ENCODE measurements around the gene HSD3B7.
A peak's percentile ranks its signal among the peaks of the same experiment; 100 is the strongest.
"Not testable (repeated sequence)": the region's sequence is repeated elsewhere in the genome, so short reads cannot be mapped to it uniquely, and the experiment has no call there.

The HSD3B7 gene
- long read RNA-seq, transcript HSD3B7-202 (7 exons, 2,172 nt), result major isoform, 14 of 35 reads
- long read RNA-seq, partial matches to known transcripts, result 2 of 35 reads
- long read RNA-seq, other reads (novel, unspliced or antisense), result 19 of 35 reads

DNA sequence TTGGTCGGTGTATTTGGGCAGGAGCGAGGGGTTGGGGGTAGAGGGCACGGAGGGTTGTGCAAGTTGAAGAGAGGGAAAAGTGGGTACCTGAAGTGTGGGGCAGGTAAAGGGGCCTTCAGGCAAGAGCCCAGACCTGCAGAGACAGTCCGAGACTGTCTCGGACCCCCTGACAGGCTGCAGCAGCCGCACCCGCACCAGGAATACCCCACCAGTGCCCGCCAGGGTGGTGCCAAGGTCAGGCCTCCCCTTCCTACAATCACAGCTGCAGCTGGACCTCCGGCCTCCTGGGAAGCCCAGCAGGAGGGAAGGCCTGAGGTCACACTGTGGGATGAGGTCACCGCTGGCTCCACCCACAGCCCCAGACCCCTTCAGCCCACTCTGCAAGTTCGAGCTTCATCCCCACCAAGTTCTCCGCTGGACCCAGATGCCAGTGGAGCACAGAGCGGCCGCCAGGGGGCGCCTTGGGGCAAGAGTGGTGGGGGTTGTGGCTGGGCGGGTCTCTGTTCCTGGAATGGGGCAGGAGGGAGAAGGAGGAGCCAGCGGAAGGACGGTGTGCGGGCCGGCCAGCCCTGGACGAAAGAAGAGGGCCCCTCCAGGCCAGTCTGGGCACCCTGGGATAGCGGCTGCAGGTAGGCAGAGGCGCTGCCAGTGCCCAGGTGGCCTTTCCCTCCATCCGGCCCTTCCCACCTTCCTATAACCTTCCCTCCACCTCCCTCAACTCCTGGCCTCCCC lies at the start of gene HSD3B7:
TSS of gene HSD3B7 (plus strand) at position 539 of the 732 bp plus-strand sequence. CDS start 452 bp downstream, outside the sequence.
- TF ChIP-seq, protein P1, sequence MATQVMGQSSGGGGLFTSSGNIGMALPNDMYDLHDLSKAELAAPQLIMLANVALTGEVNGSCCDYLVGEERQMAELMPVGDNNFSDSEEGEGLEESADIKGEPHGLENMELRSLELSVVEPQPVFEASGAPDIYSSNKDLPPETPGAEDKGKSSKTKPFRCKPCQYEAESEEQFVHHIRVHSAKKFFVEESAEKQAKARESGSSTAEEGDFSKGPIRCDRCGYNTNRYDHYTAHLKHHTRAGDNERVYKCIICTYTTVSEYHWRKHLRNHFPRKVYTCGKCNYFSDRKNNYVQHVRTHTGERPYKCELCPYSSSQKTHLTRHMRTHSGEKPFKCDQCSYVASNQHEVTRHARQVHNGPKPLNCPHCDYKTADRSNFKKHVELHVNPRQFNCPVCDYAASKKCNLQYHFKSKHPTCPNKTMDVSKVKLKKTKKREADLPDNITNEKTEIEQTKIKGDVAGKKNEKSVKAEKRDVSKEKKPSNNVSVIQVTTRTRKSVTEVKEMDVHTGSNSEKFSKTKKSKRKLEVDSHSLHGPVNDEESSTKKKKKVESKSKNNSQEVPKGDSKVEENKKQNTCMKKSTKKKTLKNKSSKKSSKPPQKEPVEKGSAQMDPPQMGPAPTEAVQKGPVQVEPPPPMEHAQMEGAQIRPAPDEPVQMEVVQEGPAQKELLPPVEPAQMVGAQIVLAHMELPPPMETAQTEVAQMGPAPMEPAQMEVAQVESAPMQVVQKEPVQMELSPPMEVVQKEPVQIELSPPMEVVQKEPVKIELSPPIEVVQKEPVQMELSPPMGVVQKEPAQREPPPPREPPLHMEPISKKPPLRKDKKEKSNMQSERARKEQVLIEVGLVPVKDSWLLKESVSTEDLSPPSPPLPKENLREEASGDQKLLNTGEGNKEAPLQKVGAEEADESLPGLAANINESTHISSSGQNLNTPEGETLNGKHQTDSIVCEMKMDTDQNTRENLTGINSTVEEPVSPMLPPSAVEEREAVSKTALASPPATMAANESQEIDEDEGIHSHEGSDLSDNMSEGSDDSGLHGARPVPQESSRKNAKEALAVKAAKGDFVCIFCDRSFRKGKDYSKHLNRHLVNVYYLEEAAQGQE (IDR thresholded peaks at IDR 0.05; ENCODE audit: insufficient replicate concordance, low read depth), result no peak
- TF ChIP-seq GABPA (IDR thresholded peaks at IDR 0.05; ENCODE audit: low read depth), result no peak
- no peak for TF ChIP-seq SPI1 (IDR thresholded peaks at IDR 0.05; ENCODE audit: borderline replicate concordance, low read depth)
- no peak for TF ChIP-seq POLR2AphosphoS5 (IDR thresholded peaks at IDR 0.05; ENCODE audit: low read depth)
- TF ChIP-seq, protein P2, sequence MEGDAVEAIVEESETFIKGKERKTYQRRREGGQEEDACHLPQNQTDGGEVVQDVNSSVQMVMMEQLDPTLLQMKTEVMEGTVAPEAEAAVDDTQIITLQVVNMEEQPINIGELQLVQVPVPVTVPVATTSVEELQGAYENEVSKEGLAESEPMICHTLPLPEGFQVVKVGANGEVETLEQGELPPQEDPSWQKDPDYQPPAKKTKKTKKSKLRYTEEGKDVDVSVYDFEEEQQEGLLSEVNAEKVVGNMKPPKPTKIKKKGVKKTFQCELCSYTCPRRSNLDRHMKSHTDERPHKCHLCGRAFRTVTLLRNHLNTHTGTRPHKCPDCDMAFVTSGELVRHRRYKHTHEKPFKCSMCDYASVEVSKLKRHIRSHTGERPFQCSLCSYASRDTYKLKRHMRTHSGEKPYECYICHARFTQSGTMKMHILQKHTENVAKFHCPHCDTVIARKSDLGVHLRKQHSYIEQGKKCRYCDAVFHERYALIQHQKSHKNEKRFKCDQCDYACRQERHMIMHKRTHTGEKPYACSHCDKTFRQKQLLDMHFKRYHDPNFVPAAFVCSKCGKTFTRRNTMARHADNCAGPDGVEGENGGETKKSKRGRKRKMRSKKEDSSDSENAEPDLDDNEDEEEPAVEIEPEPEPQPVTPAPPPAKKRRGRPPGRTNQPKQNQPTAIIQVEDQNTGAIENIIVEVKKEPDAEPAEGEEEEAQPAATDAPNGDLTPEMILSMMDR (IDR thresholded peaks at IDR 0.05; ENCODE audit: insufficient read depth, low read length), result peak; percentile 78
- Histone ChIP-seq H3K27ac (replicated peaks) (no peak within 1 kb of the TSS), H3K4me3 (replicated peaks; ENCODE audit: insufficient read depth, low read length) (no peak within 1 kb of the TSS), H3K27me3 (ENCODE audit: insufficient read depth, poor library complexity, severe bottlenecking) (no peaks in the 10 kb centered on the region)
- DNase-seq (ENCODE audit: low read depth in 1 of 2, low spot score in 1 of 2), result peak; percentile 61 to 80

DNA sequence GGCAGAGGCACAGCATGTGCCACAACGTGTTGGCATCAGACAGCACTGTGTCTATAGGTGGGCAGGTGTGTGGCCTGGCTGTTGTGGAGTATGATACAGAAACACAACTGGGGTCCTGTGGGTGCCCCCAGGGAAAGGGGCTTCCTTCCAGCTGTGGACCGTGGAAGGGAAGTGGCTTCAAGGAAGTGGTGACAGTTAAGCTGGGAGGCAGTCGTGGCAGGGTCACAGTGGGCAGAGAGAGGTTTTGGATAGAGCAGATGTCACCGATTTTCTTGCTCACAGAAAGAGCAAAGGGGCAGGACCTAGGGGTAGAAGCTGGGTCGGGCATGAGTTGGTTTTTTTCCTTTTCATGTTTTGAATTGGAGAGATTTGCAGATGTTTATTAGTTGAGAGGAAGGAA lies 47.3 kb upstream of the HSD3B7 start:
- H3K27me3 ChIP-seq (ENCODE audit: insufficient read depth, poor library complexity, severe bottlenecking), result no peaks in the 10 kb centered on the region
- H3K4me3 ChIP-seq (replicated peaks; ENCODE audit: insufficient read depth, low read length), result no peak overlapping the region
- peak in 1 of 2 experiments; percentile 42 for DNase-seq (ENCODE audit: low read depth in 1 of 2, low spot score in 1 of 2)
- TF ChIP-seq POLR2AphosphoS5 (IDR thresholded peaks at IDR 0.05; ENCODE audit: low read depth), result 0 out of 2 replicates have a peak, but pooled peaks have one; percentile 48
- TF ChIP-seq SPI1 (IDR thresholded peaks at IDR 0.05; ENCODE audit: borderline replicate concordance, low read depth), result peak; percentile 50; the same call in 1 of the 2 replicates
- TF ChIP-seq GABPA (IDR thresholded peaks at IDR 0.05; ENCODE audit: low read depth), result no peak
- peak overlapping the region; percentile 34 for H3K27ac ChIP-seq (replicated peaks)

DNA sequence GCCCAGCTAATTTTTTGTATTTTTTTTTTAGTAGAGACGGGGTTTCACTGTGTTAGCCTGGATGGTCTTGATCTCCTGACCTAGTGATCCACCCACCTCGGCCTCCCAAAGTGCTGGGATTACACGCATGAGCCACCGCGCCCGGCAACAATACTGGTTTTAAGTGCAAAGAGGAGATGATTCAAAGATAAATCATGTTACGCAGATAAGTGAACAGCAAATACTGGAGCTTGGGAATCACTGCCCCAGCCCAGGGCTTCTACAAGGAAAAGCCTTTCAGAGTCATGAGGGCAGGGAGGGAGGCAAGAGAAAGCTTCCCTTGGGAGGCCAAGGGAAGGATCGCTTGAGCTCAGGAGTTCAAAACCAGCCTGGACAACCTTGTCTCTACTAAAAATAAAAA lies 45.4 kb upstream of the HSD3B7 start:
- H3K27me3 ChIP-seq (ENCODE audit: insufficient read depth, poor library complexity, severe bottlenecking); DNase-seq (ENCODE audit: low read depth in 1 of 2, low spot score in 1 of 2); H3K4me3 ChIP-seq (replicated peaks; ENCODE audit: insufficient read depth, low read length); H3K27ac ChIP-seq (replicated peaks): not testable (repeated sequence)

DNA sequence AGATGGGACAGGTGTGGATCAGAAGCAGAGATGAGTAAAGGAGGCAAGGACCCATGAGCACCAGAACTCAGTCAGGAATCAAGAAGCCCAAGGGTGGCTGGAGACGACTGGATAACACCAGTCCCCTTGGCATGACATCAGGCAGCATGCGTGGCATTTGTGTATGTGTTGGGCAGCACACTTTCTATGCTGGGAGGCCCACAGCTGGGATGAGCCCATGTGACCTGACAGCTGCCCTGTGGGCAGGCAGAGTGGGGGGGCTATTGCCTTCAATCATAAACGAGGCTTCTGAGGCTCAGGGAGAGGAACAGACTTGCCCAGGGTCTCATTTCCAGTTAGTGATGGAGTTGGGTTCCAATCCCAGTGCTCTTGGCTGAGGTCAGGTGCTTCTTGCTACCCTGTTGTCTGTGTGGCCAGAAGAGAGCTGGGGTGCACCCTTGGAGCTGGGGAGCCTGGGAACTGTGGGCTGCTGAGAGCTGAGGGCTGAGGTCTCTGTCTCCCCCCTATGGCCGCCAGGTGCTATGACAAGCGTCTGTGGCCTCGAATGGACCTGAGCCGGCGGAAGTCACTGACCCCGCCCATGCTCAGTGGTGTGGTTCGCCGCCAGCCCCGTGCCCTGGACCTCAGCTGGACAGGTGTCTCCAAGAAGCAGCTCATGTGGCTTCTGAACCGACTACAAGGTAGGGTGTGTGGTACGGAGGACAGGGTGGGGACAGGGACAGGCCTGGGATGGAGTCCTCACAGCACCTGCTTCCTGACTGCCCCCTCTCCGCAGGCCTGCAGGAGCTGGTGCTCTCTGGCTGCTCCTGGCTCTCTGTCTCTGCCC lies 43.2 kb upstream of the HSD3B7 start:
- no peak overlapping the region for H3K4me3 ChIP-seq (replicated peaks; ENCODE audit: insufficient read depth, low read length)
- no peaks in the 10 kb centered on the region for H3K27me3 ChIP-seq (ENCODE audit: insufficient read depth, poor library complexity, severe bottlenecking)
- peak; percentile 27; the same call in 1 of the 2 replicates for TF ChIP-seq SPI1 (IDR thresholded peaks at IDR 0.05; ENCODE audit: borderline replicate concordance, low read depth)
- TF ChIP-seq, protein P2 (IDR thresholded peaks at IDR 0.05; ENCODE audit: insufficient read depth, low read length), result peak; percentile 94
- TF ChIP-seq, protein P1 (IDR thresholded peaks at IDR 0.05; ENCODE audit: insufficient replicate concordance, low read depth), result no peak
- H3K27ac ChIP-seq (replicated peaks), result no peak overlapping the region
- peak; percentile 70 to 81 for DNase-seq (ENCODE audit: low read depth in 1 of 2, low spot score in 1 of 2)

All from HL-60 (cell line).